Germinal center (tissue), 1 donor: ENCODE measurements around the gene ZC3H18.
A peak's percentile ranks its signal among the peaks of the same experiment; 100 is the strongest.
"Not testable (repeated sequence)": the region's sequence is repeated elsewhere in the genome, so short reads cannot be mapped to it uniquely, and the experiment has no call there.

Experiments
- DNase-seq: peaks from one replicate; pipeline ENCODE4 v3.0.0; 2012; ENCODE audit warnings: mixed read lengths, low spot score

Gene ZC3H18

DNA sequence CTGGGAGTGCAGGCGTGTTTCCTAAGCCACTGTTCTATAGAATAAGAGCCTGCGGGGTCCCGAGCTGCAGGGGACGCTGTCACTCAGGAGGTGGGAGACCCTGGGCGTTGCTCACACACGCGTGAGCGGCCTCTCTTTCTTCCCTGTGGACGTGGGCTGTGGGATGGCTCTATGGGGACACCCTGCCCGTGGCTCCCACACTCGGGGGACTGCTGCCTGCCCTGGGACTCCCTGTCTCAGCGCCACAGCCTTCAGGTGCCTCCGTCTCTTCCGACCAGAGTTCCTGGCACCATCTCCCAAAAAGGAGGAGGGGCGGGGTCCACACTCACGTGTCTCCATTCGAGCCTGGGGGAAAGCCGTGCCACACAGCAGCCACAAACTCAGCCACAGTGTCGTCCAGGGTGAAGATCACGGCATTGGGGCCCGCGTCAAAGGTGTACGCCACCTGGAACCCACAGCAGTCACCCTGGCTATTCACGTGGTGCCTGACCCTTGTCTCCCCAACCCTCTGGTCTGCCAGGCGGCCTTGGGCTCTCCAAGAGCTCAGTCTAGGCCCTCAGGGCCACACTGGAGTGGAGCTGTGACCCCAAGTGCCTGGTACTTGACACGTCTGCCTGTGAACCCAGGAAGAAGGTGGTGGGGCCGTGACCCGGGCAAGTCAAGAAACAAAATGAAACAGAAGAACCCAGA, 84.3 kb downstream of the ZC3H18 start:
- no peak for DNase-seq

DNA sequence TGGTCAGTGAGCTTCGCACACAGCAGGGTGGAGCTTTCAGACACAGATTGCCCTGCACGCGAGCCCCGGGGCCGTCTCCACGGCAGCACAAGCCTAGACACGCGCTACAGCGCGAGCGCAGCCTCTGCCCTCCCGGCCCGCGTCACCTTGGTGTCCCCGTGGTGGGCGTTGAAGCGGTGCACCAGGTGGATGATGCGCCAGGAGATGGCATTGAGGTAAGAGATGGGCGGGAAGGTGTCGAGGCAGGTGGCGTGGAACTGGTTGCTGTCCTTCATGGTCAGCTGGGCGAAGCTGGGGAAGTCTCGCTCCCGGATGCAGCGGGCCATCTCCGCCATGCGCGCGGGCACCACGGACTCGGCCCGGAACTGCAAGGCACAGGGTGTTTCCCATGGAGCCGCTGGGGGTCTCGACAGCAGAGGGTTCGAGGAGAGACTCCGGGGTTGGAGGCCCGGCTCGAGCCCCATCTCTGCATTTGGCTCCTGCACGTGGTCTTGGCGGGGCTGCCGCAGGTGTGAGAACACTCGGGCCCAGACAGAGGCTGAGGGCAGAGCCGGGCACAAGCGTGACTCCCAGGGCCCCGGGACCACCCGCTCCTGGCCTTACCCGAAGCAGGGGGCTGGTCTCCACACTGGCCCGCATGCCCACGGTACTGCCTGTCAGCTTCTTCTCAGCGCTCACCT, 85.0 kb downstream of the ZC3H18 start:
- DNase-seq = no peak

DNA sequence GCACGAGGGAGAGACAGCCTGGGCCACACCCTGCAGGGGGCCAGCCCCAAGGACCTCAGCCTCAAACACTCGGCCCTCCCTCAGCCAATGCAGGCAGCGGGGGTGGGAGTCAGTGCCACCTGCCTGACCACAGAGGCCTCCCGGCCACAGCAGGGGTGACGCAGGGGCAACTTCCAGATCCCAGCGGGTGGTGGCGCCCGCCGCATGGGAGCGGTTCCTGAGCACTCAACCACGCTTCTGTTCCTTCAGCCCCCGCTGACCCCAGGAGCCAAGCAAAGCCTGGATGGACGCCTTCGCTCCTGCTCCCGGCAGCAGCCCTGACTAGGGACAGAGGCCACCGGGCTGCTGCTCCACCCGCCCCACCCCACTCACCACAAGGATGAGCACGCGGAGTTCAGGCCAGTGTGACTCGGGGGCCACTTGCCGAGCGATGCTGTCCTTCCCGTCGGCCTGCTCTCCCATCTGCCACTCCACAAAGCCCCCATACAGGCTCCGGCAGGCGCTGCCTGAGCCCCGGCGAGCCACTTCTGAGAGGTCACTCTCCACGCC, 85.6 kb downstream of the ZC3H18 start:
- no peak for DNase-seq

DNA sequence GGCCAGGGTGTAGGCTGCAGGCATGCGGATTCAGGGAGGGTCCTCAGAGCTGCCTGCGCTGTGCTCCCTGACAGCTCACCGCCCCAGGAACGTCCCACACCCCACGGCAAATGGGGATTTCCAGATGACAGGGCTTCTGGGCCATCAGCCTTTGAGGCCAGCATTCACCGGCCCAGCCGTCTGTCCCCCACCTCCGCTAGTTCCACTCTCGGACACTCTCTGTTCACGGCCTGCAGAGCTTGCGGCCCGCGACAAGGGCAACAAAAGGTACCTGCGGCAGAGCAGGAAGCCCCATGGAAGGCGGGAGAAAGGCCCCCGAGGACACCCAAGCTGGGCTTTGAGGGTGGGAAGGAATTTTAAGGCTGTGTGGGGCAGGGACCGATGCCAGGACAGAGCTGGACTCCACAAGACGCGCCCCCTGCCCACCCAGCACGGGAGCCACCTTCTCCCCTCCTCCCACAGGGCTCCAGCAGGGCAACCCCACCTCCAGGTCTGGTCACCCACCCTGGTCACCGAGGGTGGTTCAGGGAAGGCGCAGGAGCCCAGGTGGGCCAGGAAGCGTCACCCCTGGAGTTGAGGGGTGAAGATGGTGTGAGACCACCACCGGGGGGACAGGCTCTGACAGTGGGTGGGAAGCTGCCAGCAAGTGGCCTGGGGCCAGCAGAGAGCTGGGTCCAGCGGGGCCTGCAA, 86.2 kb downstream of the ZC3H18 start:
- no peak for DNase-seq

DNA sequence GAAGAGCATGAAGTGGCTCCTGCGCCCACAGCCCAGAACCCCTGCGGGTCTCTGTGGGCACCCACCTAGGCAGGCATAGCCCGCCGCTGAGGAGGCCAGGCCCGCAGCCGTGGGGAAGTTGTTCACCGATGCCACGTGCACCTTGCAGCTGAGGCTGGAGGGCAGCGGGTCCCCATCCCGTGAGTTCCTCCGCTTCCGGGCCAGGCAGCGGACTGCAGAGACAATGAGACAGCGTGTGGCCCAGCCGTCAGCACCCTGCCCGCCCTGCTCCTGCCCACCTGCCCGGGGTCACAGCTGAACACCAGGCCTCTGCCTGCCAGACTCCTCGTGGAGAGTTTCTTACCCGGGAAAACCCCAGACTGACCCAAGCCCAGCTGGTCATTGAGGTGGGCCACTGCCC, 87.2 kb downstream of the ZC3H18 start:
- no peak for DNase-seq

DNA sequence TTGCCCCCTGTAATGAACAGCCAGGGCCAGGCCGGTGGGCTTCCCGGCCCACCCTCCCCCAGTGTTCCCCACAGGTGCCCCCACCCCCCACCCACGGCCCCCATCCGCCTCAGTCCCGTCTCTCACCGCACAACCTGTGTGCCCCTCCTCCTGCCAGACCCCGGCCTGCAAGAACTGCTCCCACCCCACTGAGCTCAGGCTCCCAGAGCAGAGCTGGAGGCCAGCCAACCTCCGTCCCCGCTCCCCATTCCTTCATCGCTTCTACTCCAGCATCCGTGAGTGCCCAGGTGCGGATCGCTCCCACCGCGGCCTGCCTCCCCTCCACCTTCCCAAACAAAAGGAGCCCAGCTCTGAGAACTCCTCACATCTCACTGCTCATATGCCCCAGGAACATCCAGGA, 88.5 kb downstream of the ZC3H18 start:
- no peak for DNase-seq

DNA sequence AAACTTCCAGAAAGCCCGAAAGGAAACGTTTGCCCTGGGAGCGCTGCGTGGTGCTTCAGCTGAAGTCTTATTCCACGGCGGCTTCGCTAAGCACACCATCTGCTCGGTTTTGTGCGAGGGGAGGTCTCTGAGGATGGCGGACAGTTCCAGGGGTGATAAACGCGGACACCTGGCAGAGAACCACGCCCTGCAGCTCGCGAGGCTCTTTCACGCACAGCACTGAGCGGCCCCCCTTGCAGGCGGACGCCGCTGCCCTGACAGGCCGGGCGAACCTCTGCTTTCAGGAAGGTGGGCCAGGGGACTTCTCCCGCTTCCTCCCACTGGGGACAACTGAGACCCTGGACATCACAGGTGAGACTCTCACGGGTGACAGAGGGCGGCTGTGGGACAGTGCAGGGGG, 89.0 kb downstream of the ZC3H18 start:
- DNase-seq = no peak

DNA sequence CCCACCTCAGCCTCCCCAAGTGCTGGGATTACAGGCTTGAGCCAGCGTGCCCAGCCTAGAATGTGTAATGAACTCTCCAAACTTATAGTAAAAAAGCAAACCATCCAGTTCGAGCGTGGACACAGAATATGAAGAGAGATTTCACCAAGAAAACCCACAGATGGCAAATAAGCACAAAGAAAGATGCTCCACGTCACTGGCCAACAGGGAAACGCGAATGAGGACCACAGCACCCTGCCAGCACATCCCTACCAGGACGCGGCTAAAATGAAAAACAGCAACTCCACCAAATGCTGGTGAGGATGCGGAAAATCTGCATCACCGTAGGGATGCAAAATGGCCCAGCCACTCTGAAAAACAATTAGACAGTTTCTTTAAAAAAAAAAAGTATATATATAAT, 91.3 kb downstream of the ZC3H18 start:
- no peak for DNase-seq

DNA sequence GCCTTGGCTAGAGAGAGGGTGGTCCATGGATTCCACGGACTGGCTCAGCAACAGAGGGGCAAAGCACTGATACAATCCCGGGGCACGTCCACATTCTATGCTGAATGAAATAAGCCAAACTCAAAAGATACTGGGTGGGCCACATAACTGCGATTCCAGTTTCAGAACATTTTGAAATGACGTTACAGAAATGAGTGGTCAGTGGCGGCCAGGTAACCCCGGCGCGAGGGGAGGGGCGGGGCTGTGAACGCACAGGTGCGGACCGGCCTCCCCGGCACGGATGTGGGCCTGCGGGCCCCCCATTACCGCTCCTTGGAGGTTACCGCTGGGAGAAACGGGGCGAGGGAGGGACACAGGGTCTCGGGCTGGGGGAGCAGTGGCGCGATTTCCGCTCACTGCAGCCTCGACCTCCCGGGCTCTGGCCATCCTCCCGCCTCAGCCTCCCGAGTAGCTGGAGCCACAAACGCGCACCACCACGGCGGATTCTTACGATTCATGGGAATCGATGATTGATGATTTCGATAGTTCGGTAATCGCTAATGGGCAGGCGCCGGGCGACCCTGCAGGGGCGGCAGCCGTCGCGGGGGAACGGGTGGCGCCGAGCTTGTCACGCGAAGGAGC, 92.1 kb downstream of the ZC3H18 start:
- no peak for DNase-seq

DNA sequence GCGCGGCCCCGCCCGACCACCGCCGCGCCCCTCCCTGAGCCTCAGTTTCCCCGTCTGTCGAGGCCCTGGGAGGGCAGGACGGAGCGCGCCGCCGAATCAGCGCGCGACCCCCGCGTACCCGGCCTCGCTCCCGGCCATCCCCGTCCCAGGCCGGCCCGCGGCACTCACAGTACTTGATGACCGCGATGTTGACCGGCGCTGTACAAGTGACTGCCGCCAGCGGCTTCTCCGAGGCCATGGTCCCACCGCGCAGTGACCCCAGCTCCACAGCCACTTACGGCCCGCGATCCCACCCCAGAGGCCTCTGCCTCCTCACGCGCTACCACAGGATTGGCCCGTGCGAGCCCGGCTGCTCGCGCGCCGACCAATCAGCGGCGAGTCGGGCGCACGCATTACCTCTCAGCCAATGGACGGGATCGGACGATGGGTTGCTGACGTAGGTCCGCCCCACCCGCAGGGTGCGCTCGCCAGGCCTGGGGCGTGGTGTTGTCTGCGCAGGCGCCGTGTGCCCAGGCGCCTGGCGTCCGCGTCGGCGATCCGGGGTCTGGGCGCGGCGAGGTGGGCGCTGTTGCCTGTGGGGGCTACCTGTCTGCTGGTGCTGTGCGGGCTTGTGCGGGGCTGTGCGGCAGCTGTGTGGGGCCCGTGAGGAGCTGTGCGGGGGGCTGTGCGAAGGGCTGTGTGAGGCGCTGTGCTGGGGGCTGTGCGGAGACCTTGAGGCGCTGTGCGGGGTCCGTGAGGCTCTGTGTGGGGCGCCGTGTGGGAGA, 92.8 kb downstream of the ZC3H18 start, which contains the start of gene MVD:
Gene MVD (minus strand): TSS at position 249 of the 764 bp plus-strand sequence. CDS start 11 bp downstream, at position 238.
- DNase-seq = peak; percentile 100

DNA sequence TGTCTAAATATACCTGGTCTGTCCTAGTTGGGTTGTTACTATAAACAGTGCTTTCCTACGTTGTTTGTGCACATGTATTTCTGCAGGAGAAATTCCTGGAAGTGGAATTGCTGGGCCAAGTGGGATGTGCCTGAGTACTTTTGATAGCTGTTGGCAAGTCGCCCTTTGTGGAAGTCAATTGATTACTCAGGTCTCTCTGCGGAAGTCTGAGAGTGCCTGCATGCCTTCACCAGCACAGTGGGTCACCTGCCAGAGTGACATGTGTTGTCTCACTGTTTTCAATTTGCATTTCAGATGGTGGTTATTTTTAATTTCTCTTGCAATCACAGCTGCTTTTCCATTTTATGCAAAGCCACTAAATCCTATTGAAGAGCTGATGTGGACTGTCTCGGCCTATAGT, 94.9 kb downstream of the ZC3H18 start:
- peak; percentile 58 for DNase-seq

DNA sequence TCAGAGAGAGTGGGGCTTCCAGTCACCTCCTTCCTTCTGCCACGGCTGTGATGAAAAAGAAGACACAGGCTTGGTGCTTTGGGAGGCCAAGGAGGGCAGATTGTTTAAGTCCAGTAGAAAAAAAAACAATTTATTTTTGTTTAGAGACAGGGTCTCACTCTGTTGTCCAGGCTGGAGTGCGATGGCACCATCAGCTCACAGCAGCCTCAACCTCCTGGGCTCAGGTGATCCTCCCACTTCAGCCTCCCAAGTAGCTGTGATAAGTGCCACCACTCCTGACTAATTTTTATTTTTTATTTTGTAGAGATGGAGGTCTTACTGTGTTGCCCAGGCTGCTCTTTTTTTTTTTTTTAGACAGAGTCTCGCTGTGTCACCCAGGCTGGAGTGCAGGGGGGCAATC, 95.4 kb downstream of the ZC3H18 start:
- DNase-seq = no peak

DNA sequence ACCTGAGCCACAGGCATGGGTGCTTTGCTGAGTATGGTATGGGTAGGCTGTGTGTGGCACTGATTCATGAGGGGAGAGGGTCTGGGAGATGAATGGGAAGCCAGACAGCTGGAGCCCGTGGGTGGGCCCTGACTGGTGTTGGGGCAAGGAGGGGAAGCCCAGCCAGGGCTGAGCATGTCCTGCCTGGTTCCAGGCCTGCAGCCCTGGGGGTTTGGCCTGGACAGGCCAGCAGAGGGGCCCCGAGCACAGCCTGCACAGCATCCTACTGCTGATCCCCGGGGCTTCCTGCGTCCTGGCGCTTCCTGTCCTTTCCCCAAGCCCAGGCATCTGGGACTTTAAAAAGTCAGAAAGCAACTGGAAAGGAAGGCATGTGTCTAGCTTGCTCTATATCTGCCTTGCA, 97.3 kb downstream of the ZC3H18 start:
- no peak for DNase-seq

DNA sequence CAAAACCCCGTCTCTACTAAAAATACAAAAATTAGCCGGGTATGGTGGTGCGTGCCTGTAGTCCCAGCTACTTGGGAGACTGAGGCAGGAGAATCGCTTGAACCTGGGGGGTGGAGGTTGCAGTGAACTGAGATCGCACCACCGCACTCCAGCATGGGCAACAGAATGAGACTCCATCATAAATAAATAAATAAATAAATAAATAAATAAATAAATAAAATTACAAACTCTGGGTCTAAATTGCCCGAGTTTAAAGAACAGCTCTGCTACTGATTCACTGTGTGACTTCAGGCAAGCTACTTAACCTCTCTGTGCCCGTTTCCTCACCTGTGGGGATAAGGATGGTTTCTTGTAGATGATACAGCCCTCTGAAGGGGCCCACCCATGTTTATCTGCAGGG, 99.3 kb downstream of the ZC3H18 start:
- DNase-seq = not testable (repeated sequence)

DNA sequence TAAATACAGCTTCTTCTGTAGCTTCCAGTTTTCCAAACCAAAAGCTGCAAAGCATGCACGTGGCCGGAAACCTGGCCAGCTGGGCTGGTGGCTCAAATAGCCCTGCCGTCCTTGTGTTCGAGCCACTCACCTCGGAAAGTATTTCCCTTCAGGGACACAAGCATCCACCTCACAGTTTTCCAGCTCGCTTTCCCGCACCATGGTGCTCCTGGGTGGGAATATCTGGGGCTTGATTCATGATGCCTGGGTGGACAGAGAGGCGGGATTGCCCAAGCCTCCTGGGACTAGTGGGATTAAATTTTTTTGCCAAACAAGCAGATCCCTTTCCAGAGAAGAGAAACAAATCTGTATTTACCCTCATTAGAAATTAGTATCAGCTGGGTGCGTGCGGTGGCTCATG, 99.8 kb downstream of the ZC3H18 start:
- no peak for DNase-seq

DNA sequence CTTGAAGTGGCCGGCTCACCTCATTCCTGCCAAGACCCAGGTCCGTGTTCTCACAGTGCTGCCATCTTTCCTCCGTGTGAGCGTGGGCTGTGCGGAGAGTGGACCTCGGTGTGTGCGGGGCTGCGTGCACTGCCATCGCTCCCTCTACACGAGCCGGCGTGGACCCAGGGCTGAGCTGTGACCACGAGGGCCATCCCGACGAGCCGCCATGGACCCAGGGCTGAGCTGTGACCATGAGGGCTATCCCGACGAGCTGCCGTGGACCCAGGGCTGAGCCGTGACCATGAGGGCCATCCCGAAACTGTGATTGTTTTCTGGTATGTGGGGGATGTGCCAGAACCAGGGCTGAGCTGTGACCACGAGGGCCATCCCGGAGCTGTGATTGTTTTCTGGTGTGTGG, 101.6 kb downstream of the ZC3H18 start:
- no peak for DNase-seq

DNA sequence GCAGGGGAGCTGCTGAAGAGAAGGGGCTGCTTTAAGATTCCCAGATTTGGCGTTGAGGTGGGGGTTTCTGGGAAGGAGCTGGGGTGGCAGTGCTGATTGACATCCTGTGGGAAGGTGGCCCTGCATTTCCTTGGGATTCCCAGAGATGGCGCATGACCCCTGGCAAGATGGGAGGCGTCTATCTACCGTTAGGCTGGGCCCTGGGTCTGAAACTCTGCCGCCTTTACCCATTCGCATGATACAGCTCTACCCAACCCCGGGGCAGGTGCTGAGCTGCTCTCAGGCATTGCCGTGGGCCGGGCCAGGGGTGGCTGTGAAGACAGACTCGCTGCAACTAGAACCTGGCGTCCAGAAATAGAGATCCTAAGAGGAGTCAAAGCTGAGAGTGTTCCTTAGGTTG, 102.6 kb downstream of the ZC3H18 start:
- DNase-seq = no peak

DNA sequence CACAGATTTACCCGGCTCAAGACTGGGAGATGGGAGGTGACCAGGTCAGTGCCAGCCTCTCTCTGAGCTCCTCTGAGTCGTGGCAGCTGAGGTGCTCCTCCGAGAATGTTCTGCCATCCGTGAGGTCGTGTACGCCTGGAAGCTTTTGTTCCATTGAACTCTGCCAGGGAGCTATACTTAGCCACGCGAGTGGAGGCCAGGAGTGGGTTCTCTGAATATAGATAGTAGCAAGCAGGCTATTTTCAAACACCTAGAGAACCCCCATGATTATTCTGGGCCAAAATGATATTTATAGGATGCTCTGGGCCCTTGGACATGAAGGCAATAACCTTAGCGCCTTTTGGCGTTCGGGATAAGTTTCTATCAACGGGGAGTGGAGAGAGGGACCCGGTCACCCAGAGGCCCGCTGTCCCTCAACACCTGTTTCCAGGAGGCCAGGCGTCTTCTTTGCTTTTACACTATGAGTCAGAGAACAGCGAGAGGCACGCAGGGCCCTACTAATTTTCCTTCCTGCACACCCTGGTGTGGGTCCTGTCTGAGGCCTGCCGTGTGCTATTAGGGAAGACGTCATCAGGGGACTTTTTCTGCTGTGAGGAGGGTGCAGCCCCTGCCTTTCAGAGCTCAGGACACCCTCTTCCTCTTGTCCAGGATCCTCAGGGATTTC, 103.6 kb downstream of the ZC3H18 start:
- no peak for DNase-seq

DNA sequence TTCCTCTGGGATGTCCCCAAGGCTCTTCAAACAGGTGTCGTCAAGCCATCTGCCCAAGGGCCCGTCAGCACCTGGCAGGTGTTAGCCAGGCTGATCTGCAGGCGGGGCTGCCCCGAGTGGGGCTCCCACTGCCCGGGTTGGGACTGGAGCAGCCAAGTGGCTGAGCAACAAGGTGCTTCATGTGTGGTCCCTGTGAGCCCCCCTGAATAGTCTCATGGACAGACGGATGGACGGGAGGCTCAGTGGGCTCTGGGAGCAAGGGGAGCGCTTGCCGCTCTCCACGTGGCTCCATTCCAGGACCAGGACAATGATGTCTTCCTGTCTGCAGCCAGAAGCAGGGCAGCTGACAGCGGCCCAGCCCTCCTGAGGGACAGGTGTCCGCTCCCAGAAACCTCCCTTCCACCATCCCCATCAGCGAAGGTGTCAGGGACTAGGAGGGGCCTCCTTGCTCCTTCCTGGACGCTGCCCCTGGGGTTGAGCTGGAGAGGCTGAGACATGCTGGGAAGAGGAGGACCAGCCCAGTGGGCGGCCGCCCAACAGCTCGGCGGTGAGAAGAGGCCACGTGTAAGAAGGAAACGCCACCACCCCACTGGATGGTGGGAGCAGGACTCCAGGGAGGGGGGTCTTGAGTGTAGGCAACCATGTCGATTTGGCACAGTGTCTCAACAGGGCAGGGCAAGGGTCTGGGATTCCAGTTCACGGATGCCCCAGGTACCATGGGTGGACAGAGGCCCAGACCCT, 106.5 kb downstream of the ZC3H18 start:
- DNase-seq = no peak

DNA sequence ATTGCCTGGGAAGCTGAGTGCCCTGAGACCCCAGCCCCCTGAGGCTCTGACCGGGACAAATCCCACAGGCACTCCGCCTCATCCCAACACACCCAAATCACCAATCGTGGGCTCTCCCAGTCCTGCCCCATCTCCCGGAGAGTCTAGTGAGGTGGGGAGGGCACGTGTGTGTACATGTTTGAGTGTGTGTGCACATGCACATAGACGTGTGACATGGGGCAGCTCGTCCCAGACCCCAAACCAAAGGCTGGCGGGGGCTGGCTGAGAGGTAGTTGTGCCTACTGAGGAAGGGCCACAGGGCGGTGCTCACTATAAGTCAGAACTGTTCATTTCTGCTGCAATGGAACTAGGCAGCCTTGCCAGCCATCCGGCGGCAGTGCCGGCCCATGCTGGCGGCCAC, 107.5 kb downstream of the ZC3H18 start:
- DNase-seq = no peak
